Neural progenitor cell (in vitro differentiated cells): Measurements from ENCODE around the gene FAM53A. TPM values are rescaled to one million over a fixed set of nuclear protein-coding genes. Genes with fewer than 3 reads are reported as not detected.
"Not testable (repeated sequence)": the region's sequence is repeated elsewhere in the genome, so short reads cannot be mapped to it uniquely, and the experiment has no call there.

Source experiments
- DNase-seq: peaks from one replicate; pipeline ENCODE4 v3.0.0-alpha.2; 2016; ENCODE audit warnings: low spot score
- H2AFZ ChIP-seq: fragments of 200-600 bp; sonication (generic); replicated peaks from 2 replicates; pipeline ENCODE4 v1.6.1; 2016; ENCODE audit warnings: antibody characterized with exemption
- H3F3A ChIP-seq: fragments of 200-600 bp; sonication (generic); 2 replicates; pipeline ENCODE4 v1.6.1; 2016; ENCODE audit warnings: antibody characterized with exemption, low read depth
- H3K27ac ChIP-seq: fragments of 200-600 bp; sonication (generic); 2 replicates; pipeline ENCODE4 v1.5.1; 2016; ENCODE audit warnings: mild to moderate bottlenecking
- H3K27me3 ChIP-seq: fragments of 200-600 bp; sonication (generic); 2 replicates; pipeline ENCODE4 v1.6.1; 2016; ENCODE audit warnings: mild to moderate bottlenecking, moderate library complexity
- H3K36me3 ChIP-seq: fragments of 200-600 bp; sonication (generic); 2 replicates; pipeline ENCODE4 v1.5.1; 2016
- H3K4me1 ChIP-seq: fragments of 200-600 bp; sonication (generic); 2 replicates; pipeline ENCODE4 v1.6.1; 2016; ENCODE audit warnings: mixed run types
- H3K4me2 ChIP-seq: fragments of 200-600 bp; sonication (generic); 2 replicates; pipeline ENCODE4 v1.6.1; 2016
- H3K4me3 ChIP-seq: fragments of 200-600 bp; sonication (generic); 2 replicates; pipeline ENCODE4 v1.5.1; 2016
- H3K79me2 ChIP-seq: fragments of 200-600 bp; sonication (generic); 2 replicates; pipeline ENCODE4 v1.6.1; 2016; ENCODE audit warnings: low read depth
- H3K9ac ChIP-seq: fragments of 200-600 bp; sonication (generic); 2 replicates; pipeline ENCODE4 v1.6.1; 2016
- H3K9me3 ChIP-seq: fragments of 200-600 bp; sonication (generic); 2 replicates; pipeline ENCODE4 v1.5.1; 2016; ENCODE audit warnings: low read depth
- H4K20me1 ChIP-seq: fragments of 200-600 bp; sonication (generic); 2 replicates; pipeline ENCODE4 v1.6.1; 2016; ENCODE audit warnings: low read depth
- H3K27ac Mint-ChIP-seq: 3 replicates; pipeline ENCODE4 v1.8.0; 2021; ENCODE audit warnings: mixed read lengths
- H3K27me3 Mint-ChIP-seq: 2 replicates; pipeline ENCODE4 v1.8.0; 2022; ENCODE audit warnings: low read depth, mild to moderate bottlenecking, inconsistent platforms, moderate library complexity, mixed read lengths; ENCODE audit not compliant: insufficient read depth
- H3K36me3 Mint-ChIP-seq: 3 replicates; pipeline ENCODE4 v1.8.0; 2021; ENCODE audit warnings: mixed read lengths
- H3K4me1 Mint-ChIP-seq: 3 replicates; pipeline ENCODE4 v1.8.0; 2021; ENCODE audit warnings: mixed read lengths
- H3K4me3 Mint-ChIP-seq: 3 replicates; pipeline ENCODE4 v1.8.0; 2021; ENCODE audit warnings: mild to moderate bottlenecking, moderate library complexity, mixed read lengths
- H3K9me3 Mint-ChIP-seq: 3 replicates; pipeline ENCODE4 v1.8.0; 2020; ENCODE audit warnings: mixed read lengths
- CTCF ChIP-seq: fragments of 200-600 bp; sonication (generic); IDR thresholded peaks from 2 replicates; pipeline ENCODE4 v1.5.1; 2017; ENCODE audit warnings: antibody characterized with exemption, mild to moderate bottlenecking
- EZH2 ChIP-seq: fragments of 200-600 bp; sonication (generic); IDR thresholded peaks from 2 replicates; pipeline ENCODE4 v1.6.1; 2017; ENCODE audit warnings: antibody characterized with exemption, mild to moderate bottlenecking, moderate library complexity
- EZH2phosphoT487 ChIP-seq: fragments of 200-600 bp; sonication (generic); IDR thresholded peaks from 2 replicates; pipeline ENCODE4 v1.6.1; 2017; ENCODE audit warnings: antibody characterized with exemption
- total RNA-seq: library from RNA; depleted of rRNA; stranded (reverse); fragments of >200 nt; gene quantifications from 2 replicates; pipeline ENCODE4 v1.2.3, GENCODE V29; 2015; ENCODE audit warnings: low replicate concordance

Gene FAM53A
- total RNA-seq, 1 donor from 2014 or later = 3.2 TPM

GRCh38 chr4:1706358-1706757, 22.2 kb upstream of the FAM53A start:
- H3K4me1 ChIP-seq = peaks cover 8% of the 10 kb centered on the region
- peaks cover 93% of the 10 kb centered on the region for H3K79me2 ChIP-seq
- H3K9me3 ChIP-seq = no peaks in the 10 kb centered on the region
- TF ChIP-seq EZH2 (no peak), EZH2phosphoT487 (no peak), CTCF (no peak)
- no peaks in the 10 kb centered on the region for H3K27me3 ChIP-seq
- no peak overlapping the region for H3K4me2 ChIP-seq
- no peak overlapping the region for H3K27ac ChIP-seq
- Mint-ChIP-seq H3K4me3 (no peak overlapping the region), H3K9me3 (no peaks in the 10 kb centered on the region), H3K27me3 (peaks cover 2% of the 10 kb centered on the region), H3K36me3 (peaks cover 41% of the 10 kb centered on the region), H3K27ac (no peak overlapping the region), H3K4me1 (peaks cover 19% of the 10 kb centered on the region)
- H3K36me3 ChIP-seq = peaks cover 7% of the 10 kb centered on the region
- H3F3A ChIP-seq = peaks cover 3% of the 10 kb centered on the region
- H3K9ac ChIP-seq = no peak overlapping the region
- H4K20me1 ChIP-seq = peaks cover 77% of the 10 kb centered on the region
- H3K4me3 ChIP-seq = no peak overlapping the region
- no peak for DNase-seq
- no peak overlapping the region for H2AFZ ChIP-seq

- Mint-ChIP-seq H3K36me3 (peaks cover 41% of the 10 kb centered on the region), H3K27me3 (peaks cover 2% of the 10 kb centered on the region), H3K4me3 (no peak overlapping the region), H3K4me1 (peaks cover 14% of the 10 kb centered on the region), H3K9me3 (no peaks in the 10 kb centered on the region), H3K27ac (no peak overlapping the region)
- Histone ChIP-seq H4K20me1 (peaks cover 72% of the 10 kb centered on the region), H3K4me1 (peaks cover 1% of the 10 kb centered on the region), H2AFZ (no peak overlapping the region), H3K9me3 (no peaks in the 10 kb centered on the region), H3K36me3 (peaks cover 7% of the 10 kb centered on the region), H3K4me2 (no peak overlapping the region), H3K27me3 (no peaks in the 10 kb centered on the region), H3K9ac (no peak overlapping the region), H3K79me2 (peaks cover 90% of the 10 kb centered on the region), H3K4me3 (no peak overlapping the region), H3F3A (peaks cover 3% of the 10 kb centered on the region), H3K27ac (no peak overlapping the region)
- no peak for DNase-seq
- TF ChIP-seq EZH2phosphoT487 = no peak
Measured at GRCh38 chr4:1705732-1706131, 21.6 kb upstream of the FAM53A start.

GRCh38 chr4:1703867-1704266, 19.8 kb upstream of the FAM53A start:
- Histone ChIP-seq H3F3A (no peaks in the 10 kb centered on the region), H3K79me2 (peaks cover 71% of the 10 kb centered on the region), H3K9ac (no peak overlapping the region), H3K27me3 (no peaks in the 10 kb centered on the region), H3K36me3 (peaks cover 7% of the 10 kb centered on the region), H3K4me1 (no peaks in the 10 kb centered on the region), H3K4me2 (no peak overlapping the region), H2AFZ (no peak overlapping the region), H4K20me1 (peaks cover 70% of the 10 kb centered on the region), H3K4me3 (no peak overlapping the region), H3K27ac (no peak overlapping the region), H3K9me3 (no peaks in the 10 kb centered on the region)
- Mint-ChIP-seq H3K27ac (no peak overlapping the region), H3K36me3 (peaks cover 43% of the 10 kb centered on the region), H3K9me3 (no peaks in the 10 kb centered on the region), H3K4me3 (no peak overlapping the region), H3K27me3 (peaks cover 2% of the 10 kb centered on the region), H3K4me1 (peaks cover 3% of the 10 kb centered on the region)
- TF ChIP-seq EZH2 (no peak), EZH2phosphoT487 (no peak), CTCF (no peak)
- no peak for DNase-seq

GRCh38 chr4:1701671-1702070, 17.6 kb upstream of the FAM53A start:
- not testable (repeated sequence) for H3K27me3 ChIP-seq, H3K36me3 ChIP-seq, H3K4me2 ChIP-seq, H3K4me1 ChIP-seq, H3K4me3 ChIP-seq, H3K27me3 Mint-ChIP-seq, H3K9me3 Mint-ChIP-seq, H3K9me3 ChIP-seq, H3F3A ChIP-seq, H3K4me3 Mint-ChIP-seq, DNase-seq, H3K9ac ChIP-seq, H3K4me1 Mint-ChIP-seq, H3K27ac ChIP-seq, H3K27ac Mint-ChIP-seq, H2AFZ ChIP-seq
- Histone ChIP-seq H3K79me2 (peaks cover 55% of the 10 kb centered on the region), H4K20me1 (peaks cover 55% of the 10 kb centered on the region)
- peaks cover 34% of the 10 kb centered on the region for H3K36me3 Mint-ChIP-seq
